HG03432 (cell line): Measurements from ENCODE around the gene RNF180.
"Not testable (repeated sequence)": the region's sequence is repeated elsewhere in the genome, so short reads cannot be mapped to it uniquely, and the experiment has no call there.

Experiments
- ATAC-seq: cut with Tn5 transposase; IDR thresholded peaks from one replicate; pipeline ENCODE4 v1.9.1; 2021; ENCODE audit warnings: mild to moderate bottlenecking, moderate library complexity; ENCODE audit not compliant: unreplicated experiment

The RNF180 gene

GRCh38 chr5:64176301-64176700 lies 10.7 kb downstream of the RNF180 start:
- ATAC-seq, result no peak

- no peak for ATAC-seq
Observed at GRCh38 chr5:64180661-64181343, 15.2 kb downstream of the RNF180 start.

- ATAC-seq, result no peak
Observed at GRCh38 chr5:64181440-64181839, 15.8 kb downstream of the RNF180 start.

GRCh38 chr5:64183956-64184355 lies 18.3 kb downstream of the RNF180 start:
- ATAC-seq, result no peak

- ATAC-seq, result no peak
Observed at GRCh38 chr5:64184832-64185231, 19.2 kb downstream of the RNF180 start.

GRCh38 chr5:64188776-64189175 lies 23.1 kb downstream of the RNF180 start:
- no peak for ATAC-seq

- ATAC-seq, result peak; percentile 45
Observed at GRCh38 chr5:64190562-64191306, 25.1 kb downstream of the RNF180 start.

- no peak for ATAC-seq
Observed at GRCh38 chr5:64195981-64196380, 30.3 kb downstream of the RNF180 start.

GRCh38 chr5:64199425-64199824 lies 33.8 kb downstream of the RNF180 start:
- no peak for ATAC-seq

- no peak for ATAC-seq
Observed at GRCh38 chr5:64201996-64202395, 36.4 kb downstream of the RNF180 start.

- no peak for ATAC-seq
Observed at GRCh38 chr5:64206653-64207052, 41.0 kb downstream of the RNF180 start.

GRCh38 chr5:64207978-64208377 lies 42.3 kb downstream of the RNF180 start:
- no peak for ATAC-seq

GRCh38 chr5:64209353-64209752 lies 43.7 kb downstream of the RNF180 start:
- ATAC-seq, result no peak

GRCh38 chr5:64210866-64211265 lies 45.2 kb downstream of the RNF180 start:
- no peak for ATAC-seq

GRCh38 chr5:64213011-64213410 lies 47.4 kb downstream of the RNF180 start:
- ATAC-seq, result no peak

GRCh38 chr5:64213531-64213930 lies 47.9 kb downstream of the RNF180 start:
- no peak for ATAC-seq

GRCh38 chr5:64214132-64214531 lies 48.5 kb downstream of the RNF180 start:
- ATAC-seq, result no peak

GRCh38 chr5:64221911-64222310 lies 56.3 kb downstream of the RNF180 start:
- no peak for ATAC-seq

GRCh38 chr5:64225286-64225981 lies 59.8 kb downstream of the RNF180 start:
- ATAC-seq, result not testable (repeated sequence)

- not testable (repeated sequence) for ATAC-seq
Observed at GRCh38 chr5:64227131-64227537, 61.5 kb downstream of the RNF180 start.

GRCh38 chr5:64229163-64229774 lies 63.6 kb downstream of the RNF180 start:
- ATAC-seq, result peak; percentile 75
